Liver (tissue), 9 donors: Measurements from ENCODE around the gene PITPNM2. TPM values are rescaled to one million over a fixed set of nuclear protein-coding genes. Genes with fewer than 3 reads are reported as not detected.

ENCODE experiments used
- DNase-seq: peaks from one replicate; pipeline ENCODE4 v3.0.0-alpha.2; 2017; ENCODE audit warnings: low spot score
- H3K27ac ChIP-seq, 2 donors: one replicate each; pipeline ENCODE4 v1.7.0; 2013; ENCODE audit warnings: inconsistent platforms in 2 of 2, low read length in 2 of 2, control low read depth in 1 of 2, low read depth in 1 of 2, mild to moderate bottlenecking in 1 of 2
- H3K27me3 ChIP-seq, 4 donors: one replicate each; pipeline versions ENCODE4 v1.6.1 to v1.7.0; 2013; ENCODE audit warnings: low read length in 3 of 4, inconsistent platforms in 1 of 4, mild to moderate bottlenecking in 1 of 4, moderate library complexity in 1 of 4; ENCODE audit not compliant: control insufficient read depth in 4 of 4, insufficient read depth in 4 of 4
- H3K36me3 ChIP-seq, 4 donors: one replicate each; pipeline versions ENCODE4 v1.6.1 to v1.7.0; 2013; ENCODE audit warnings: low read length in 3 of 4, mild to moderate bottlenecking in 3 of 4, low read depth in 1 of 4, moderate library complexity in 1 of 4; ENCODE audit not compliant: control insufficient read depth in 4 of 4, insufficient read depth in 3 of 4
- H3K4me1 ChIP-seq, 4 donors: one replicate each; pipeline versions ENCODE4 v1.6.1 to v1.7.0; 2013; ENCODE audit warnings: low read length in 3 of 4, mild to moderate bottlenecking in 3 of 4, moderate library complexity in 1 of 4; ENCODE audit not compliant: control insufficient read depth in 4 of 4, insufficient read depth in 4 of 4
- H3K4me3 ChIP-seq, 3 donors: one replicate each; pipeline versions ENCODE4 v1.6.1 to v1.7.0; 2013; ENCODE audit warnings: low read length in 3 of 3, control low read depth in 1 of 3, low read depth in 1 of 3, mild to moderate bottlenecking in 1 of 3
- H3K9ac ChIP-seq, 2 donors: one replicate each; pipeline ENCODE4 v1.7.0; 2013; ENCODE audit warnings: low read length in 2 of 2, mild to moderate bottlenecking in 2 of 2, moderate library complexity in 2 of 2, control low read depth in 1 of 2, low read depth in 1 of 2
- H3K9me3 ChIP-seq, 4 donors: one replicate each; pipeline versions ENCODE4 v1.6.1 to v1.7.0; 2013; ENCODE audit warnings: low read length in 3 of 4; ENCODE audit not compliant: control insufficient read depth in 4 of 4
- ATF3 ChIP-seq: IDR thresholded peaks from 2 replicates; pipeline ENCODE4 v1.6.1; 2016; ENCODE audit warnings: antibody characterized with exemption
- CTCF ChIP-seq: fragments of 150-350 bp; IDR thresholded peaks from 2 replicates; pipeline ENCODE4 v1.5.1; 2017; ENCODE audit warnings: improper control_type of control experiment, low read depth, low read length; ENCODE audit not compliant: missing input control
- EGR1 ChIP-seq, 2 donors: IDR thresholded peaks; 2 replicates each; pipeline ENCODE4 v1.6.1; 2016 to 2018; ENCODE audit warnings: antibody characterized with exemption in 2 of 2, low read depth in 2 of 2
- FOXA1 ChIP-seq: IDR thresholded peaks from 2 replicates; pipeline ENCODE4 v1.6.1; 2016; ENCODE audit warnings: antibody characterized with exemption
- GABPA ChIP-seq, 2 donors: IDR thresholded peaks in 1 of 2; conservative IDR thresholded peaks in 1 of 2; 2 replicates each; pipeline ENCODE4 v1.6.1; 2016; ENCODE audit warnings: antibody characterized with exemption in 2 of 2, mild to moderate bottlenecking in 1 of 2, moderate library complexity in 1 of 2
- HNF4A ChIP-seq, 2 donors: conservative IDR thresholded peaks; 2 replicates each; pipeline ENCODE4 v1.6.1; 2016; ENCODE audit warnings: antibody characterized with exemption in 2 of 2, mild to moderate bottlenecking in 2 of 2
- HNF4G ChIP-seq: IDR thresholded peaks from 2 replicates; pipeline ENCODE4 v1.6.1; 2016; ENCODE audit warnings: antibody characterized with exemption
- JUND ChIP-seq, 2 donors: IDR thresholded peaks; 2 replicates each; pipeline ENCODE4 v1.6.1; 2016; ENCODE audit warnings: antibody characterized with exemption in 2 of 2
- RAD21 ChIP-seq, 2 donors: IDR thresholded peaks; 2 replicates each; pipeline ENCODE4 v1.6.1; 2016; ENCODE audit warnings: antibody characterized with exemption in 2 of 2, mild to moderate bottlenecking in 2 of 2
- RXRA ChIP-seq, 2 donors: IDR thresholded peaks; 2 replicates each; pipeline ENCODE4 v1.6.1; 2017 to 2018; ENCODE audit warnings: antibody characterized with exemption in 2 of 2, mild to moderate bottlenecking in 1 of 2
- SP1 ChIP-seq: IDR thresholded peaks from 2 replicates; pipeline ENCODE4 v1.6.1; 2018; ENCODE audit warnings: antibody characterized with exemption, mild to moderate bottlenecking
- WGBS: extraction: QIAGEN DNeasy Blood & Tissue Kit; methylation state at CpG from one replicate; pipeline ENCODE4 v1.1.7; 2013; 5-methylcytosine and 5-hydroxymethylcytosine counted together
- polyA plus RNA-seq, 2 donors: library from polyadenylated mRNA; stranded (reverse) in 1 of 2; unstranded in 1 of 2; fragments of 200-250 nt in 1 of 2; fragments of >200 nt in 1 of 2; fragmentation: Nextera tagmentation in 1 of 2; extraction: Ambion mirVana in 1 of 2; gene quantifications; one replicate each; pipeline versions ENCODE4 v1.2.1 to v1.2.3, GENCODE V29; 2013 to 2015
- total RNA-seq, 2 donors: library from RNA; depleted of rRNA; stranded (reverse); fragments of >200 nt; gene quantifications; one replicate each; pipeline ENCODE4 v1.2.3, GENCODE V29; 2014
- TF ChIP-seq, protein P1 (sequence below): IDR thresholded peaks from 2 replicates; pipeline ENCODE4 v1.6.1; 2016; ENCODE audit warnings: antibody characterized with exemption, mild to moderate bottlenecking
- TF ChIP-seq, protein P2 (sequence below): IDR thresholded peaks from 2 replicates; pipeline ENCODE4 v1.6.1; 2016; ENCODE audit warnings: antibody characterized with exemption
- TF ChIP-seq, protein P3 (sequence below): IDR thresholded peaks from 2 replicates; pipeline ENCODE4 v1.6.1; 2016; ENCODE audit warnings: antibody characterized with exemption
- donor health status: healthy.
- donor health status: healthy.
- donor health status: healthy.
- donor health status: healthy.
- donor health status: healthy.

Gene PITPNM2
- total and polyA plus RNA-seq, 4 donors, result 1.3 to 28.4 (median 5.1) TPM

DNA sequence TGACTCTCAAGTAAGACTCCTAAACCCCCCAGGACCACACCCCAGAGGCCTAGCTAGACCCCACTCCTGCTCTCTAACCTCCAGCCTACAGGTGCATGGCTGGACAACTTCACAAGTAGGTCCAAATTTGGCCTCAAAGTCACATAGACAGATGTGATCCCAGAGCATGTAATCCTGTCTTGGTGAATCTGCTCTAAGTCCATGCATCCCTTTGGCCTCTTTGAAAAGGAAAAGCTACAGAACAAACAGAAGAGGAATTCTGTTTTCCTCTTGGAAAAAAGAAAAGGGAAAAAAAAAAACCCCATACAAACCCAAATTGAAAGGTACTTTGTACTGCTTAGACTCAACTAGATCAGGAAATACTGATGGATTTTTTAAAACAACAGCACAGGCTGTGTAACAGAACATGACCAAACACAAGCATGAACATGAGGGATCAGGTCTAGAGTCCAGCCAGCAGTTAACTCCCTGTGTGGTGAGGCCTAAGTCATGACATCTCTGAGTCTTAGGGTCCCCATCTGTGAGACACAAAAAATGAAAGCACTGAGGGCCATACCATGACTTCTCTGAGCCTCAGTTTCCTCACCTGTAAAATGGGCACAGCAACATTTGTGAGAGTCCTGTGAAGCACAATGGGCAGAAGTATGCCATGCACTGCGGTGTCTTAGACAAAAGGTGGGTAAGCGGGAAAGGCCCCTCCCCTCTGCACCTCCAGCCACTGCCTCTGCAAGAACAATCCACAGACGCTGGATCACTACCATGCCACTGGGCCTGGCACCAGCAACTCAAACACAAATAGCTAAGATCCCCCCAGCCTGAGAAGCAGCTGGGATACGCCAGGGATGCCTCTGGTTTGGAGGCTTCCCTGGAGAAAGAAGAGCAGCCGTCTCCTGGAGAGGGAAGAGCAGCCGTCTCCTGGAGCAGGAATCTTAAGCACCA, 9.9 kb downstream of the PITPNM2 start:
- H3K4me1 ChIP-seq, result peaks cover 26 to 41% (median 34%) of the 10 kb centered on the region in 4 donors
- H3K9ac ChIP-seq, result peak overlapping the region; percentile 52 to 64
- H3K9me3 ChIP-seq, result no peaks in the 10 kb centered on the region
- no peaks in the 10 kb centered on the region for H3K36me3 ChIP-seq
- WGBS, result 81% methylated on average over 6 of the region's 6 CpGs
- no peak for DNase-seq
- H3K27me3 ChIP-seq, result no peaks in the 10 kb centered on the region
- TF ChIP-seq RXRA (IDR thresholded peaks at IDR 0.05), result peak in 1 of 2 donors; percentile 38
- TF ChIP-seq EGR1 (IDR thresholded peaks at IDR 0.05; ENCODE audit: low read depth in 2 of 2), result no peak
- TF ChIP-seq RAD21 (IDR thresholded peaks at IDR 0.05), result peak in 1 of 2 donors; percentile 4
- no peak for TF ChIP-seq ATF3
- no peak for TF ChIP-seq GABPA (IDR thresholded peaks at IDR 0.05 in 1 of 2, conservative IDR thresholded peaks at IDR 0.05 in 1 of 2)
- TF ChIP-seq SP1, result peak; percentile 29
- TF ChIP-seq, protein P1, sequence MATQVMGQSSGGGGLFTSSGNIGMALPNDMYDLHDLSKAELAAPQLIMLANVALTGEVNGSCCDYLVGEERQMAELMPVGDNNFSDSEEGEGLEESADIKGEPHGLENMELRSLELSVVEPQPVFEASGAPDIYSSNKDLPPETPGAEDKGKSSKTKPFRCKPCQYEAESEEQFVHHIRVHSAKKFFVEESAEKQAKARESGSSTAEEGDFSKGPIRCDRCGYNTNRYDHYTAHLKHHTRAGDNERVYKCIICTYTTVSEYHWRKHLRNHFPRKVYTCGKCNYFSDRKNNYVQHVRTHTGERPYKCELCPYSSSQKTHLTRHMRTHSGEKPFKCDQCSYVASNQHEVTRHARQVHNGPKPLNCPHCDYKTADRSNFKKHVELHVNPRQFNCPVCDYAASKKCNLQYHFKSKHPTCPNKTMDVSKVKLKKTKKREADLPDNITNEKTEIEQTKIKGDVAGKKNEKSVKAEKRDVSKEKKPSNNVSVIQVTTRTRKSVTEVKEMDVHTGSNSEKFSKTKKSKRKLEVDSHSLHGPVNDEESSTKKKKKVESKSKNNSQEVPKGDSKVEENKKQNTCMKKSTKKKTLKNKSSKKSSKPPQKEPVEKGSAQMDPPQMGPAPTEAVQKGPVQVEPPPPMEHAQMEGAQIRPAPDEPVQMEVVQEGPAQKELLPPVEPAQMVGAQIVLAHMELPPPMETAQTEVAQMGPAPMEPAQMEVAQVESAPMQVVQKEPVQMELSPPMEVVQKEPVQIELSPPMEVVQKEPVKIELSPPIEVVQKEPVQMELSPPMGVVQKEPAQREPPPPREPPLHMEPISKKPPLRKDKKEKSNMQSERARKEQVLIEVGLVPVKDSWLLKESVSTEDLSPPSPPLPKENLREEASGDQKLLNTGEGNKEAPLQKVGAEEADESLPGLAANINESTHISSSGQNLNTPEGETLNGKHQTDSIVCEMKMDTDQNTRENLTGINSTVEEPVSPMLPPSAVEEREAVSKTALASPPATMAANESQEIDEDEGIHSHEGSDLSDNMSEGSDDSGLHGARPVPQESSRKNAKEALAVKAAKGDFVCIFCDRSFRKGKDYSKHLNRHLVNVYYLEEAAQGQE, result no peak
- no peak for TF ChIP-seq HNF4G
- TF ChIP-seq HNF4A (conservative IDR thresholded peaks at IDR 0.05), result peak; percentile 70 to 75
- TF ChIP-seq, protein P2, sequence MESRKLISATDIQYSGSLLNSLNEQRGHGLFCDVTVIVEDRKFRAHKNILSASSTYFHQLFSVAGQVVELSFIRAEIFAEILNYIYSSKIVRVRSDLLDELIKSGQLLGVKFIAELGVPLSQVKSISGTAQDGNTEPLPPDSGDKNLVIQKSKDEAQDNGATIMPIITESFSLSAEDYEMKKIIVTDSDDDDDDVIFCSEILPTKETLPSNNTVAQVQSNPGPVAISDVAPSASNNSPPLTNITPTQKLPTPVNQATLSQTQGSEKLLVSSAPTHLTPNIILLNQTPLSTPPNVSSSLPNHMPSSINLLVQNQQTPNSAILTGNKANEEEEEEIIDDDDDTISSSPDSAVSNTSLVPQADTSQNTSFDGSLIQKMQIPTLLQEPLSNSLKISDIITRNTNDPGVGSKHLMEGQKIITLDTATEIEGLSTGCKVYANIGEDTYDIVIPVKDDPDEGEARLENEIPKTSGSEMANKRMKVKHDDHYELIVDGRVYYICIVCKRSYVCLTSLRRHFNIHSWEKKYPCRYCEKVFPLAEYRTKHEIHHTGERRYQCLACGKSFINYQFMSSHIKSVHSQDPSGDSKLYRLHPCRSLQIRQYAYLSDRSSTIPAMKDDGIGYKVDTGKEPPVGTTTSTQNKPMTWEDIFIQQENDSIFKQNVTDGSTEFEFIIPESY, result no peak
- no peak for TF ChIP-seq FOXA1
- TF ChIP-seq CTCF, result no peak
- TF ChIP-seq, protein P3, sequence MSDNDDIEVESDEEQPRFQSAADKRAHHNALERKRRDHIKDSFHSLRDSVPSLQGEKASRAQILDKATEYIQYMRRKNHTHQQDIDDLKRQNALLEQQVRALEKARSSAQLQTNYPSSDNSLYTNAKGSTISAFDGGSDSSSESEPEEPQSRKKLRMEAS, result peak; percentile 33
- no peak for TF ChIP-seq JUND (IDR thresholded peaks at IDR 0.05)
- peak overlapping the region; percentile 72 to 93 for H3K27ac ChIP-seq
- no peak overlapping the region for H3K4me3 ChIP-seq
